Measurements from ENCODE around the gene CABYR.

CABYR gene

GRCh38 chr18:24190590-24190989 lies 51.7 kb downstream of the CABYR start:
- no peak for DNase-seq (ENCODE audit: low spot score)

GRCh38 chr18:24195296-24196053 lies 56.6 kb downstream of the CABYR start:
- no peak for DNase-seq (ENCODE audit: low spot score)

GRCh38 chr18:24196764-24197163 lies 57.9 kb downstream of the CABYR start:
- no peak for DNase-seq (ENCODE audit: low spot score)

GRCh38 chr18:24197412-24197811 lies 58.5 kb downstream of the CABYR start:
- DNase-seq (ENCODE audit: low spot score), result no peak

GRCh38 chr18:24198461-24198860 lies 59.6 kb downstream of the CABYR start:
- no peak for DNase-seq (ENCODE audit: low spot score)

- DNase-seq (ENCODE audit: low spot score), result no peak
Observed at GRCh38 chr18:24199372-24199962, 60.6 kb downstream of the CABYR start.

- no peak for DNase-seq (ENCODE audit: low spot score)
Observed at GRCh38 chr18:24200494-24201290, 61.8 kb downstream of the CABYR start.

- DNase-seq (ENCODE audit: low spot score), result no peak
Observed at GRCh38 chr18:24201699-24202687, 63.1 kb downstream of the CABYR start.

GRCh38 chr18:24204904-24205303 lies 66.0 kb downstream of the CABYR start:
- DNase-seq (ENCODE audit: low spot score), result no peak

GRCh38 chr18:24208270-24209035 lies 69.6 kb downstream of the CABYR start:
- DNase-seq (ENCODE audit: low spot score), result no peak

- DNase-seq (ENCODE audit: low spot score), result no peak
Observed at GRCh38 chr18:24209558-24209957, 70.7 kb downstream of the CABYR start.

Measured in AG08395 (cell line).